COR-L47 (cell line): Measurements from ENCODE around the gene SNRPD3.
"Not testable (repeated sequence)": the region's sequence is repeated elsewhere in the genome, so short reads cannot be mapped to it uniquely, and the experiment has no call there.

ENCODE experiments used
- DNase-seq: peaks from one replicate; lab custom pipeline; 2025; lab: John Stamatoyannopoulos, UW

SNRPD3 gene

DNA sequence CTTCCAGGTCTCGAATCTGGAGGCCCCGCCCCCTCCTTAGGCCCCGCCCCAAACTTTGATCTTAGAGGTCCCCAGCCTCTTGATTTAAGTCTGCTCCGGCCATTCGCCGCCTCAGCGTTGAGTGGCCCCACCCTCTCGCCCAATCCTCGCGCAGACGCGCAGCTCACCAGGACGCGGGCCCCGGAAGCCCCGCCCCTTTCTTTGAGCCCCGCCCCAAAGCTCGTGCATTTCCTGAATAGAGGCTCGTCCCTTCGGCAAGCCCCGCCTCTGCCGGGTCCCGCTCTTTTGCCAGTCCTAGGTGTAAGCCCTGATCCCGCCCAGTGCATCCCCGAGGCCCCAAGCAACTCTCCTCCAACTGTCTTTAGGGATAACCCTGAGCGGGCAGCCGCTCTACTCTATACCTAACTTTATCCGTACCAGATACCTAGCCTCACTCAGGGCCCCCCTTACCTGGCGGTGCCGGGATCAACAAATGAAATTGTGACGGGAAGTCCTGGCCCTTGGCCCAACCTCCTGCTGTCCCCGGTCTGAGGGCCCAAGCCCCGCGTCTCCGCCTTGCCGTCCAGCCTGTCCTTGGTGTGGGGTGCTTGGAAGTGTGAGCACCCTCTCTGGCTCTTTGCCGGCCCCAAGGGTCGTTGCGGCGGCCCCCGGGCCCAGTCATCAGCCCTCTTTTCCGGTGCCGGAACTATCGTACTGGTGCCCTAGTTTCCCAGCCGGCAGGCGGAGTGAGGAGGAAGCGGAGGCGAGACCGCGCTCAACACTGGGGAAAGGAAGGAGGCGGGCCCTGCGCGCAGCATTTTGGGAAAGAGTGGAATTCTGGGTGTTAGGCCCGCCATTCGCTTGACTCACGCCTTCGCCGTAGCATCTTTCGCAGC, at the start of gene SNRPD3:
SNRPD3 (plus strand) TSS at position 835 of the 875 bp plus-strand sequence. CDS start 1,676 bp downstream, outside the sequence.
- DNase-seq, result peak; percentile 98

DNA sequence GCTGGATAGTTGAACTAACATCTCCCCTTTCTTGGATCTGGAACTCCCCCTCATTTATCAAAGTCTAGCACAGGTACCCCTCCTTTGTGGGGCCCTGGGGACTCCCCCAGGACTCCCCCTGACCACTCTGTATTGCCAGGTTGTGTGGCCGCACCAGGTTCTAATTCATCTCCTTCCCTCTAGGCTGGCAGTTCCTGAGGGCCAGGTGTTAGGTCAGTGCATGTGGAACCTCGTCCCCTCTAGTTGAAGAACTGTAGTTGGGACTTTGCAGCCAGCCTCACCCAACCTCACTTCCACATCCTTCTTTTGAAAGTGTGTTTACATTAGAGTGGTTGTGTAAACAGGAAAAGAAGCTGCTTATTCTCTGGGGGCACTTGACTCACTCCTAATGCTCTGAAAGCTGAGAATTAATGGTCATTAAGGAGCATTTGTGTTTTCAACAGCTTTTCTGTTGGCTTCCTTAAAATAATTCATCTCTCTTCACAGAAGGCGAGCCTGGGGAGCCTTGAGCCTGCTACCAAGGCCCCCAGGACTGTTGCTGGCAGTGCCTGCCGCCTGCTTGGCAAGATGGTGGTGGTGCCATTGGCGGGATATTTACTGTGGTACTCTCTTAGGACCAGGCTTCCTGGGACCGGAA, 48.9 kb upstream of the SNRPD3 start:
- DNase-seq, result peak; percentile 35

DNA sequence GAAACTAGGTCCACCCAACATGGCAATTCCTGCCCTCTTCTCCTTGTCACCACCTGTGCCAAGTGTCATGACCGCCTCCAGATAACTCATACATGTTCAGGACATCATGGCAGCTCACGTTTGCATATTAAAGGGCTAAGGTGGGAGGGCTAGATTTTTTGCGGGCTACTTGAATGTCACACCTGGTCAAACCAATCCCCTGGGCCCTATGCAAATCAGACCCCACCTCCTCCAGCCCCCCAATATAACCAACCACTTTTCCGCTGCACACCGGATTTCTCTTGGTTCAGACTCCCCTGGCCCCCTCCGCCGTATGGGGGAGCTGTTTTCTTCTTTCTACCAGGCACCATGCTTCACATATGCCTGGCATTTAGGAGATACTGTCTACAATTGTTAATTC, 48.1 kb upstream of the SNRPD3 start:
- DNase-seq, result no peak

DNA sequence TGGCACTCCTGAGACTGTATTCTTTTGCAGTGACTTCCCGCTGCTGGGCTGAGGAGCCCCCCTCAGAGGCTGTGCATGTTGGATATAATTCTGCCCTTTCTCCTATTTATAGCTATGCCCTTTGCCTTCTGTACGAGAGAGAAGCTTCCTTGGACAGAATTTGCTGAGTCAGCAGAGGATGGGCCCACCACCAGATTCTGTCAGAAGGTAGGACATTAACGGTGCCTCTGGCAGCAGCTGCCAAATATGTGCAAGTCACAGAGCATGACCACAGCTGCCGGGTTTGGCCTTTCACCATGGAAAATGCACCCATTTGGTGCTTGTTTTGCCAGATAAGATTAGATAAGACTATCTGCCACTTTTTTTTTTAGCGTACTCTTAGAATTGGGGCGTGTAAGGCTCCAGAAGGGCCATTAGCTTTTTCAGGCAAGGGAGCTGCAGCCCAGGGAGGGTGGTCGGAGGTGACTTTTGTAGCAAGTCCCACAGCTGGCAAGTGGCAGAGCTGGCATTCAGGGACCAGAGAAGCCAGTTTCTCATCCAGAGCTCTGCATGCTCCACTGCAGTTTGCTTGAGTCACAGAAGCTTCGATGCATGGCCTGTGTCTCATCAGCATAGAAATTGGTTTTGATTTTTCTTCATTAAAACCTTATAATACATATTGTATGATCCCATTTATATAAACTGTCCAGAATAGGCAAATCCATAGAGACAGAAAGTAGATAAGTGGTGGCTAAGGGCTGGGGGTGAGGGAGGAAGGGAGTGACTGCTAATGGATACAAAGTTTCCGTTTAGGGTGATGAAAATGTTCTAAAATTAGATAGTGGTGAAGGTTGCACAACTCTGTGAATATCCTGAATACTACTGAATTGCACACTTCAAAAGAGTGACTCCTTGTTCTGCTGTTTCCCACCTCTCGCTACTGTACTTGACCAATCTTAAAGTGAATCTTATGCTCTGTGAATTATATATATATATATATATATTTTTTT, 44.9 kb upstream of the SNRPD3 start:
- no peak for DNase-seq

DNA sequence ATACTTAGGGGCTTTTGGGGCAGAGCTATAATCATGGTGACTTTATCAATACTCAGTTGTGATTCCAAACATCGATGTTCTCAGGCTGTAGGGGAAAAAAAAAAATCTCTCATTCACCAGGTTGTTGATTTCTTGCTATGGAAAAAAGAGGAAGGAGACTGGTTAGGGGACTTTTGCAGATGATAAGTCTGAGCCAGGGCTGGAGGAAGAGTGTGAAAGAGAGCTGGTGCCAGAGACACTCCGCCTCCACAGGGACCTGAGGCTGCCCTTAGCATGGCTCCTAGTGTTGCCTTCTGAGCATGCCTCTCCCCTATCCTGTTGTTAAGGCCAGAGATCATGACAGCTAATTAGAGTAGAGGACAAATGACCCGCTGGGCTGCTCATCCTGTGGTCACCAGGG, 43.8 kb upstream of the SNRPD3 start:
- no peak for DNase-seq

DNA sequence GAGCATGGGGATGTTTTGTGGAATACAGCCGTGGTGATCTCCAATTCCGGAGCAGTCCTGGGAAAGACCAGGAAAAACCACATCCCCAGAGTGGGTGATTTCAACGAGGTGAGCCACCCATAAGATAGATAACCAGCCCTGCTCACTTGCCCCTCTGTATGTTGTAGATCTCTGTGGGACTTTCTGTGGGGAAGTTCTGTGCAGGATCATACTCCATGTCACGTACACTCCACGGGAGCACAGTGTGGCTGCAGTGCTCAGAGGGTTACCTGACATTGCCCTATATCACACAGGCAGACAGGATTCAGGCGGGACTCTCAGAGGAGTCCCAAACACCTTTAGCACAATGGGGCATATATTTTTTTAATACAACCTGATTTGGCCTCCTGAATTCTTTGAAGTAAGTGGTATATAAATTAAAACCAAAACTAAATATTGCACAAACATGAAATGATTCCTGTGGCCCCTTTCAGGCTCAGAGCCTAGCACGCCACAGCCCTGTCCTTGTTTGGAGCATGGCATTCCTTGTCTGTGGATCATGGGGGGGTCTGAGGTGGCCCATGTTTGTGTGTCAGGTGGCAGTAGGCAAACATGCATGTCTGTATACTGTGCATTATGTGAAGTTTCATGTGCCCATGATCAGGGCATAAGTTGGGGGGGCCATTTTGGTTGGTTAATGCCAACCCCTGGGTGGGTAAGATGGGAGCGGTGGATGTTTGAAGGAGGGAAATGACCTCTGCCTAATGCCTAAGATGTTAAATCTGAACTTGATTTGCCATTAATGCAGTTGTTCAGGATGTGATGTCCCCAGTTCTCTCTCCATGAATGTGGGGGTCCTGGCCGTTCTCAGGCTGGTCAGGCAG, 42.2 kb upstream of the SNRPD3 start:
- no peak for DNase-seq

DNA sequence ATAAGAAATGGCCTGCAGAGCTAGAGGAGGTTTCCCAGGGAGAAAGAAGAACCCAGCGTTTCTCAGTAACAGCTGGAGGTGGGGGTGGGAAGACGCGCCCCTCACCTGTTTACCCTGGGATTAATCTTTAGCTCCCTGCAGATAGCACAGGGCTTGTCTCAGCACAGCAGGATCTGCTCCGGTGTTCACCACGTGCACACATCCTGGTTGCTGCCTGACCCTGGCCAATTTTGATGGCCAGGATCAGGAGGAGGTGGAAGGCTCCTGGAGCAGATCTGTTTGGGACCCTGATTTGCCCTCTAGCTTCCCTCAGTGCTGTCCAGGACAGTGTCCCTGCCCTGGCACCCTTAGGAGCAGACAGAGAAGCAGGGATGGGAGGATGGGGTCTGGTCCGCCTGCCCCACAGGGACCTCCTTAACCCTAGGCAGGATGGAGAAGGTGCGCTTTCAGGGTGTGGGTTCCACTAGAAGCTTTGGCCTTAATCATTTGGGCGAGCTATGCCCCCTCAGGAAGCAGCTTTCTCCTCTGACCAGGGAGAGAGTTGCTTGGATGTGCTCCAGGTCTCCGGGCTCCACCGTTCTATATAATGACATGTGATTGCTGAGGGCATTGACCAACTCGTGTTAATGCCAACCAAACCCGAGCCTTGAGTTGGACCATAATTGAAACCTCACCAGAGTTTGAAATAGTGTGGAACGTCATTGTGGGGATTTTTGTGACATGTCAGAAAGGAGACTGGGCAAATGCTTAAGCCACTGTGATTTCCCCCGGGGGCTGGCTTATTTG, 41.4 kb upstream of the SNRPD3 start:
- peak; percentile 15 for DNase-seq

DNA sequence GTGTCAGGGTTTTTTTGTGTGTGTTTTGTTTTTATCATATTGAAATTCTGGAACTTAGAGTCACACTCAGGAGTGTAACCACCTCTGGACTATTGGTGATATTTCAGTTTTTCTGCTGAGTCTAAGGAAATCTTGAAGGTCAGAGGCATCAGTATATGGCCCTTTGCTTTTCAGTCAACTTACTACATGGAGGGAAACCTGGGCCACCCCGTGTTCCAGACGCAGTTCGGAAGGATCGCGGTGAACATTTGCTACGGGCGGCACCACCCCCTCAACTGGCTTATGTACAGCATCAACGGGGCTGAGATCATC, 40.8 kb upstream of the SNRPD3 start:
- no peak for DNase-seq

DNA sequence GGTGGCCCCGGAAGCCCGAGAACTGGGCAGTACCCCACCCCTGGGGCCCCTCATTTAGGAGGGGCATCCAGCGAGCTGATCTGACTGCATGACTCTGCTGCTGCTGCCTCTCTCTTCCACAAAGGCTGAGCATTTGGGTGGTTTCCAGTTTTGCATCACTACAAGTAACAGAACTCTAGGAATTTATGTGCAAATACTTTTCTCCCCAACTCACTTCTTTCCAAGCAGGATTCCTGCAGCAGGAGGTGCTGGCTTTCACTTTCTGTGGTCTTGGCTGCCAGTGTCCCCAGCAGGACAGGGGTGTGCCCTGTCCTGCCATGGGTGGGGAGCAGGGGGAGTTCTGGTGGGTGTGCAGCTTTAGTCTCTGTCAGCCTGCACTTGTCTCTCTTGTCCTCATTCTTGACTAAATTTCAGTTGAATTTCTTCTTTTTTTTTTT, 39.5 kb upstream of the SNRPD3 start:
- DNase-seq, result no peak

DNA sequence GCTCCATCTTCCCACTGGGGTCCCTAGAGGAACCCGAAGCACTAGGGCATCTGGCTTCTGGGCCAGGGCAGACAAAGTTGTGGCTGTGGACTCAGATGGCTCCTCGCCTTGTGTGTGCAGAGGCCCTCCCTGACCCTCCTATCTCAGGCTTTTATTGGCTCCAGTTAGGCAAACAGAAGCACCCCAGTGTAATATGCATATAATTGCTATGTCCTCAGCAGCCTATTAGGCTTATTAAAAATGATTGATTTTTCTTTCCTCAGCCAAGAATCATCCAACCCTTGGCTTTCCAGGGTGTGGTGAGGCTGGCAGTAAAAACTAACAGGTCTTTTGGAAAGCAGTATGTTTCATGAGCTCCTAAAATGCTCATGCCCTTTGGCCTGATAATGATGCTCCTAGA, 38.4 kb upstream of the SNRPD3 start:
- peak; percentile 72 for DNase-seq

DNA sequence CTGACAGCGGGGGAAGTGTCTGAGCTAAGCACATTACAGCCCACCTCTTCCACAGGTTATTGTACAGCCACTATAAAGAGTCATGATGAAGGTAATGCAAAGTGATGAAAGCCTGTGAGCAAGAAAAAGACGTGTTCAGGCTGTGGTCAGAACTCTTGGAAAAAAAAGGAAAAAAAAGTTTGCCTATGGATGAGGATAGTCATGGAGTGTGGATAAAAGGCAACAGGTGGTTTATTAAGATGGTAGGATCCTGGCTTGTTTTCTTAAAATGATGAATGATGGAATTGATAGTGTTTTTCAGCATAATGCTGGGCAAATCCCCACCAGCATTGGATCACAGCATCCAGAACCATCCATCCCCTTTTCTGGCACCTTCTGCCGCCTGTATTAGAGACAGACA, 37.6 kb upstream of the SNRPD3 start:
- no peak for DNase-seq

DNA sequence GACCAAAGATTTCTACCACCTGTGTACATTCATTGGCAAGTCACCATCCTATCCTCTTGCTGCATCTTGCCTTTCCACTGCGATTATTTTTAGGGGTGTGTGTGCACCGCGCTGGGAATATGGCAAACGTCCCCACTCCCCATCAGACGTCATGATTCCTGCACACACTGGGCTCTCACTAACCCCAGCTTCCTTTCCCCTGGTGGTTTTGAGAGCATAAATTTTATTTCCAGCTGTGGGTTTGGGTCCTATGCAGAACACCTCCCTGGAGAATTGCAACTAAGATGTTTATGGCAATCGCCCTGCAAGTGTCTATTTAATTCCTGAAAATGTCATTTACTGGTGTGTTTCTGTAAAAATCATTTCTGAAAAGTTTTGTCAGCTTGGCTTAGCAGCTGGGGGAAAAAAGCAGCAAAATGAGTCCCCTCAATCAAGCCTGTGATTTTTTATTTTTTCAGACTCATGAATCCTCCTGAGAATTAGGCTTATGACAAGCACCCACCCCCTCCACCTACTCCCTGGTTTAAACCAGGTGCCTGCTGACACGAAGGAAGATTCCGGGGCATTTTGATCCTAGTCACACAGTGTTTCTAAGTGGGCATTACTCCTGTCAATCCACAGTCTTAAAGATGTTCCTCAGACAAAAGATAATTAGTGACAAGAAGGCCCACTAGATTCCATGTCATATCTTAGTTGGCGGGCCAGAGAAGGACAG, 36.9 kb upstream of the SNRPD3 start:
- no peak for DNase-seq

DNA sequence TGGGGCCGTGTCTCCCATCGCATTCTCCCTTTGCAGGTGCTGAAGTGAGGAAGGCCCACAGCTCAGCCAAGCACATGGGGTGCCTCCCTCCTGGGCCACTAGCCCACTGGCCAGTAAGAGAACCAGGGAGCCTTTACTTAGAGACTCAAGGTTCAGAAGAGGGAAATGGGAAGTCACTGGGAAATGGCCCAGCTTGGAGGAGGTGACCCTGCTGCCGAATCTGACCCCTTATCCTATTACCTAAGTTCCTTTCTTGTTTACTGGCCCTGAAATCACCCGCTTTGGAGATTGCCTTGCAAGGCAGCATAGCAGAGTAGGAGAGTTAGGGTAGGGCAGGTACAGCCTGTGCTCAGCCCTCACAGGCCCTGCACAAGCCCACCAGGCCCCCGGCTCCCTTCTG, 36.3 kb upstream of the SNRPD3 start:
- DNase-seq, result no peak

DNA sequence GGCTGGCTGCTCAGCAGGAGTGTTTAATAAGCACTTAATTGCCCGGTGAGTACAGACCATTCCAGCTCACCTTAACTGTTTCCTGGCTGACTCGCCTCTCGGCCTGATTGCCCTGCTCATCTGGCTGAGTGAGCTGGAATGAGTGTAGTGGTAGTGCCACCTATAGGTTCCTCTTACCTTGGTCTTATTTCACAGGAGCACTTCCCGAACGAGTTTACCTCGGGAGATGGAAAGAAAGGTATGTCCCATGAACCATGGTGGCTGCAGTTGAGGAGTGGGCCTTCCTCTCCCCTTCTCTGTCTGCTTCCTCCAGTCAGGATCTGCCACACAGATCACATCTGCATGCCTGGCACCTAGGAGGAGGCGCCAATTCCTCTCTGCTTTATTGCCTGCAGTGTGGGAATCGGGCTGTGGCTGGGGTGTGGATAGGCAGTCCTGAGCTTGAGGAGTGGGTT, 34.0 kb upstream of the SNRPD3 start:
- peak; percentile 89 for DNase-seq

DNA sequence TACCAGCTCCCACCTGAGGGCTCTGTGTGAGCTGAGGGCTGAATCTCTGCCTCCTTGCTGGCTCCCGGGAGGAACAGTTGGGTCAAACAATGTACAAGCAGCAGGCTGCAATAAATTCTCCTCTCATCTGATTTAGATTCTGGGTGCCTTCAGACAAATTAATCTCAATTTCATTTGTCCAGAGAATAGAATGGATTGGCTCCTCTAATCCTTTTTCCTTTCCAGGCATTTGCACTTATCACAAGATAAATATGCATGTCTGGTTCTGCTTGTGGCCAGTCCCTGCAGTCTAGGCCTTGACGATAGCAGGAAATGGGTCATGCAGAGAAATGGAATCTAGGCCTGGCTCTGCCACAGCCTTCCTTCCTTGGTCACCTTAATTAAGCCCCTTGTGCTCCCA, 31.9 kb upstream of the SNRPD3 start:
- DNase-seq, result no peak

DNA sequence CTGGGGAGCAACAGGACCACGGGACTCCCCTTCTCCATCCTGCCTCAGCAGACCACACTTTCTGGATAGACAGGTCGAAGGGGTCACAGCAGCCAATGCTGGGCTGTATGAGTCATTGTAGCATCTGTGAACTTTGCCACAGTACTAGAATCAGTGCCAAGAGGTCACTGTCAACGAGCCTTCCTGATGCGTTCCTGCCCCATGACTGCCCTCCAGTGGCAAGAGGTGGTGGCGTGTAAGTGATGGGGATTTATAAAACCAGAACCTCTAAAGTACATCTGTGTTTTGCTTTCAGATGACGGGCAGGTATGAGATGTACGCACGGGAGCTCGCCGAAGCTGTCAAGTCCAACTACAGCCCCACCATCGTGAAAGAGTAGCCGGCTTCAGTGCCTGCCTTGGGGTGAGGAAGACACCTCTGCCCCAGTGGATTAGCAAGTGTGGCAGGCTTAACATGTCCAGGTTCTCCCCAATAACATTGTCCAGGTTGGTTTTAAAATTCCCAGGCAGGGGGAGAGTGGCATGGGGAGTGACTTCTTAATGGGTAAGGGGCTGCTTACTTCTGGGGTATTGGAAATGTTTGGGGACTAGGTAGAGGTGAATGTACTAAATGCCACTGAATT, 30.3 kb upstream of the SNRPD3 start:
- peak; percentile 37 for DNase-seq

DNA sequence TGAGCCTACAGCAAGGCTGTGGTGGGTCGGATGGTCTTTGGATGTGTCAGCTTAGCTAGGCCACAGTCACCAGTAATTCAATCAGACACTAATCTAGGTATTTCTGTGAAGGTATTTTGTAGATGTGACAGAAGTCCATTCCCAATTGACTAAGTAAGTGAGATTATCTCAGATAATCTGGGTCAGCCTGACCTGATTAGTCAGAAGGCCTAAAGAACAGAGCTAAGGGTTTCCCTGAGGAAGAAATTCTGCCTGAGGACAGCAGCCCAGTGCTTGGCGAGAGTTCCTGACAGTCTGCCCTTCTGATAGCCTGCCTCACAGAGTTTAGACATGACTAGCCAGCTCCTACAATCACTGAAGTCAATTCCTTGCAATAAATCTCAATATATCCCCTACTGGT, 29.6 kb upstream of the SNRPD3 start:
- DNase-seq, result no peak

DNA sequence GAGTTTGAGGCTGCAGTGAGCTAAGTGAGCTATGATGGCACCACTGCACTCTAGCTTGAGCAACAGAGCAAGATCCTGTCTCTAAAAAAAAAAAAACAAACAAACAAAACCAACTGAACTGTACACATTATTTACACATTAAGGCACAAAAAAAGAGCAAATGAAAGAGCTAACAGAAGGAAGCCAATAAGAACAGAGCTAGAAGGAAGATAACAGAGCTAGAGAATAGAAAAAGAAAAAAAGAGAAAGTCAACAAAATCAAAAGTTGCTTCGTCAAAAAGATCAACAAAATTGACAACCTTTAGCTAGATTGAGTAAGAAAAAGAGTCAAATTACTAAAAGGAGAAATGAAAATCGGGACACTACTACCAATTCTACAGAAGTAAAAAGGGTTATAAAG, 25.9 kb upstream of the SNRPD3 start:
- no peak for DNase-seq

DNA sequence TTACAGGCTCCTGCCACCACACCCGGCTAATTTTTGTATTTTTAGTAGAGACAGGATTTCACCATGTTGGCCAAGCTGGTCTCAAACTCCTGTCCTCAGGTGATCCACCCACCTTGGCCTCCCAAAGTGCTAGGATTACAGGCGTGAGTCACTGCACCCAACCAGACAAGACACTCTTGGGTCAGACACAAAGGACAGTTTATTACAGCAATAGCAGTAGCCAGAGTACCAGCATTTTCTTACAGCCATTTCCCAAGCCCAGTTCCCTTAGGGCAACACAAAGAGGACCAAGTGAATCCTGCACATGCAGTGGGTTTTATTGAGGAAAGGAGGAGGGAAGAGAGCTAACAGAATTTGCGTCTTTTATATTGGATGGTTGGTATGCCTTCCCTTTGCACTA, 24.8 kb upstream of the SNRPD3 start:
- not testable (repeated sequence) for DNase-seq
